ENCODE data around the gene WDR90.
A peak's percentile ranks its signal among the peaks of the same experiment; 100 is the strongest.

Gene WDR90

GRCh38 chr16:626787-627453, 22.2 kb upstream of the WDR90 start:
- DNase-seq (ENCODE audit: low read depth in 2 of 2), result no peak

- DNase-seq (ENCODE audit: low read depth in 2 of 2), result no peak
Observed at GRCh38 chr16:627454-628239, 21.5 kb upstream of the WDR90 start.

GRCh38 chr16:628321-629061, 20.7 kb upstream of the WDR90 start:
- DNase-seq (ENCODE audit: low read depth in 2 of 2), result no peak

GRCh38 chr16:629185-629832, 19.9 kb upstream of the WDR90 start:
- DNase-seq (ENCODE audit: low read depth in 2 of 2), result no peak

- DNase-seq (ENCODE audit: low read depth in 2 of 2), result no peak
Observed at GRCh38 chr16:629833-630248, 19.3 kb upstream of the WDR90 start.

GRCh38 chr16:630249-630814, 18.8 kb upstream of the WDR90 start:
- DNase-seq (ENCODE audit: low read depth in 2 of 2), result no peak

GRCh38 chr16:630815-631405, 18.3 kb upstream of the WDR90 start, which contains the start of gene WFIKKN1:
WFIKKN1 (plus strand) TSS chr16:630985; CDS start chr16:631254, 269 bp downstream.
- no peak for DNase-seq (ENCODE audit: low read depth in 2 of 2)

GRCh38 chr16:631808-632358, 17.3 kb upstream of the WDR90 start:
- DNase-seq (ENCODE audit: low read depth in 2 of 2), result no peak

- DNase-seq (ENCODE audit: low read depth in 2 of 2), result no peak
Observed at GRCh38 chr16:632486-633335, 16.5 kb upstream of the WDR90 start.

GRCh38 chr16:633336-634050, 15.7 kb upstream of the WDR90 start:
- no peak for DNase-seq (ENCODE audit: low read depth in 2 of 2)

- no peak for DNase-seq (ENCODE audit: low read depth in 2 of 2)
Observed at GRCh38 chr16:634051-634670, 15.0 kb upstream of the WDR90 start.

GRCh38 chr16:634996-635395, 14.2 kb upstream of the WDR90 start:
- DNase-seq (ENCODE audit: low read depth in 2 of 2), result no peak

- no peak for DNase-seq (ENCODE audit: low read depth in 2 of 2)
Observed at GRCh38 chr16:635573-636205, 13.5 kb upstream of the WDR90 start.

GRCh38 chr16:636206-637080, 12.7 kb upstream of the WDR90 start, which contains the start of gene METTL26:
METTL26 (minus strand) TSS chr16:636305; CDS start chr16:636290, 15 bp downstream.
- DNase-seq (ENCODE audit: low read depth in 2 of 2), result peak; percentile 88

- DNase-seq (ENCODE audit: low read depth in 2 of 2), result peak; percentile 87
Observed at GRCh38 chr16:637081-638018, 11.8 kb upstream of the WDR90 start.

- DNase-seq (ENCODE audit: low read depth in 2 of 2), result no peak
Observed at GRCh38 chr16:638034-638543, 11.1 kb upstream of the WDR90 start.
